Stimulated activated CD8-positive, alpha-beta memory T cell treated with anti-CD3 and anti-CD28 coated beads, Interleukin-15, amount 100 ng/mL, for 48 hours (primary cell): ENCODE data around the gene CLEC2L.
"Not testable (repeated sequence)": the region's sequence is repeated elsewhere in the genome, so short reads cannot be mapped to it uniquely, and the experiment has no call there.

ENCODE experiments used
- DNase-seq, 2 donors: peaks; one replicate each; pipeline ENCODE4 v3.0.0-alpha.2; 2020; ENCODE audit warnings: low read depth in 2 of 2

Gene CLEC2L

GRCh38 chr7:139523968-139524815, 707 bp downstream of the CLEC2L start:
- no peak for DNase-seq

DNA sequence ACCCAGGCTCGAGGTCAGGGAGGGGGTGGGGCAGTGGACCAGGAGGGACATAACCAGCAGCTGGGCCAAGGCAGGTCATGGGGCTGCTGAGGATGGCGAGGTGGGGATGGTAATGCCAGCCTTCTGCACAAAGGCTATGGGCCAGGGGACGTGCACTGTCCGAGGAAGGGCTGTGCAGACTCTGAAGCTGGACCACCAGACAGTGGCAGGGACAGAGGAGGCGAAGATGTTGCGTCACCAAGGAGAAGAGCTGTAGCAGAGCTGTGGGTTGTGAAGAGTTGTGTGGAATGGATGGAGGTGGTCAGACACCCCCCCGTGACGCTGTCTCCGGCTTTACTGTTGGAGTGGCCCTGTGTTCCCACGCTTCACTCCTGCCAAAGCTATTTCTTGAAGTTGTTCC, 1.8 kb downstream of the CLEC2L start:
- DNase-seq = no peak

GRCh38 chr7:139525750-139526149, 2.3 kb downstream of the CLEC2L start:
- no peak for DNase-seq

GRCh38 chr7:139526578-139527544, 3.4 kb downstream of the CLEC2L start:
- DNase-seq = no peak

- no peak for DNase-seq
Measured at GRCh38 chr7:139531094-139531493, 7.6 kb downstream of the CLEC2L start.

GRCh38 chr7:139532636-139533155, 9.2 kb downstream of the CLEC2L start:
- DNase-seq = no peak

GRCh38 chr7:139534096-139534495, 10.6 kb downstream of the CLEC2L start:
- DNase-seq = no peak

DNA sequence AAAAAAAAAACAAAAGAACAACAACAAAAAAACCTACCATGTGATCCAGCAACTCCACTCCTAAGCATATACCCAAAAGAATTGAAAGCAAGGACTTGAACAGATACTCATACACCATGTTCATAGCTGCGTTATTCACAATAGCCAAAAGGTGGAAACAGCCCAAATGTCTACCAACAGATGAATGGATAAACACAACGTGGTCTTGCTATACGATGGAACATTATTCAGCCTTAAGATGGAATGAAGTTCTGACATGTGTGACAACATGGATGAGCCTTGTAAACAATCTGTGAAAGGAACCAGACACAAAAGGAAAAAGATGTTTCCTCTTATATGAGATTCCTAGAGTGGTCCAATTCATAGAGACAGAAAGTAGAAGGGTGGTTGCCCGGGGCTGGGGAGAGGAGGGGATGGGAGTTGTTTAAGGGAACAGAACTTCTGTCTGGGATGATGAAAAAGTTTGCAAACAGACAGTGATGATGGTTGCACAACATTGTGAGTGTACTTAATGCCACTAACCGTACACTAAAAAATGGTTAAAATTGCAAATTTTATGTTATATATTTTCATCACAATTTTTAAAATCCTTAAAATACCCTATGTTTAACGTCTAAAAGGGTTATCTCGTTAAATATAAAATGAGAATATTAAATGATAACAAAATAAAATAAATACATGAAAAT, 11.6 kb downstream of the CLEC2L start:
- no peak for DNase-seq

DNA sequence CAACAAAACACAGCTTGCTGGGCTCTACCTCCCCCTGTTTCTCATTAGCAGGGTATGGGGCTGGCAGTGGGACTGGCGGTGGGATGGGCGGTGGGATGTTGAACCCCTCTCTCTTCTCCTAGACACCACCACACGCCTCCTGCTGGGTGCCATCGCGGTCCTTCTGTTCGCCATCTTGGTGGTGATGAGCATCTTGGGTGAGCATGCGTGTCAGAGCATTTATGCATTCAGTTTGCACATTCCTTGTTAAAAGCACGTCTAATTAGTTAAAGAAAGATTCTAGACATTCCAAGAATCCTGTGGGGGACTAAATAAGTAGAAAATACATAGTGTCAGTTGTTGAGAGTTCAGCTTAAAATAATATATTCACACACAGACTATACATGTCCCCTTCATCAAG, 12.7 kb downstream of the CLEC2L start:
- DNase-seq = no peak

- no peak for DNase-seq
Measured at GRCh38 chr7:139538881-139539635, 15.6 kb downstream of the CLEC2L start.

GRCh38 chr7:139540203-139540602, 16.7 kb downstream of the CLEC2L start:
- no peak for DNase-seq

- no peak for DNase-seq
Measured at GRCh38 chr7:139541600-139542307, 18.3 kb downstream of the CLEC2L start.

DNA sequence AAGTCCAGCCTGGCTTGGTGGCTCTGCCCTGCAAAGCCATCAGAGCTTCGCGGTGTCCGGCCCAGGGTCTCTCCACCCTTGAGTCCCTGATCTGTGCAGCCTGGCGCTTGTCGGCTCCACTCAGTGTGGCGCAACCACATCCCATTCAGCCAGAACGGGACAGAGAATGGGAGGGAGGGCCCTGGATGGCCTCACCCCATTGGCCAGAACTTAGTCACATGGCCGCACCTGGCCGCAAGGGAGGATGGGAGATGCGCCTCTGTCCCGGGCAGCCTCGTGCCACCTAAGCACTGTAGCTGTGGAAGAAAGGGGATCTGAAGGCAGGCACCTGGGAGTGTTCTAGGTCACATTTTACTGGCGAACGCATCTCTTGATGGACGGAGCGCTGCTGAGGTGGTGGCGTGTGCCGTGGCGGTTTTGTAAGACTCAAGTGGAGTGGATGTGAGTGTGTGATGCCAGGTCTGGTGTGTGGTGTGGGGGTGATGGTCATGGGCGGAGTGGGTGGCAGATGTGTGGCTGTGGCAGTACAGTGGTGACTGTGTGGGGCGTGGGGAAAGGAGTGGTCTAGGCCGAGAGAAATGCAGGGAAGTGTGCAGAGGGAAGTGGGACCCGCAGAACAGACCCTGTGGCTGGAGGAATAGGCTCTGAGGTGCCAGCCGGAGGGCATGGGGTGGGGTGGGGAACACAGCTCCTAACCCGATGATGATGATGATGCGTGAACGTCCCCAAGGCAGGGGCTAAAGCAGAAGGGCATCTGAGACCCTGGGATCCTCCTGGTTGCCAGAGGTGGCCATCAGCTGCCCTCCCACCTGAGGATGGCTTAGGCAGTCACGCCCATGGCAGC, 19.0 kb downstream of the CLEC2L start:
- no peak for DNase-seq

DNA sequence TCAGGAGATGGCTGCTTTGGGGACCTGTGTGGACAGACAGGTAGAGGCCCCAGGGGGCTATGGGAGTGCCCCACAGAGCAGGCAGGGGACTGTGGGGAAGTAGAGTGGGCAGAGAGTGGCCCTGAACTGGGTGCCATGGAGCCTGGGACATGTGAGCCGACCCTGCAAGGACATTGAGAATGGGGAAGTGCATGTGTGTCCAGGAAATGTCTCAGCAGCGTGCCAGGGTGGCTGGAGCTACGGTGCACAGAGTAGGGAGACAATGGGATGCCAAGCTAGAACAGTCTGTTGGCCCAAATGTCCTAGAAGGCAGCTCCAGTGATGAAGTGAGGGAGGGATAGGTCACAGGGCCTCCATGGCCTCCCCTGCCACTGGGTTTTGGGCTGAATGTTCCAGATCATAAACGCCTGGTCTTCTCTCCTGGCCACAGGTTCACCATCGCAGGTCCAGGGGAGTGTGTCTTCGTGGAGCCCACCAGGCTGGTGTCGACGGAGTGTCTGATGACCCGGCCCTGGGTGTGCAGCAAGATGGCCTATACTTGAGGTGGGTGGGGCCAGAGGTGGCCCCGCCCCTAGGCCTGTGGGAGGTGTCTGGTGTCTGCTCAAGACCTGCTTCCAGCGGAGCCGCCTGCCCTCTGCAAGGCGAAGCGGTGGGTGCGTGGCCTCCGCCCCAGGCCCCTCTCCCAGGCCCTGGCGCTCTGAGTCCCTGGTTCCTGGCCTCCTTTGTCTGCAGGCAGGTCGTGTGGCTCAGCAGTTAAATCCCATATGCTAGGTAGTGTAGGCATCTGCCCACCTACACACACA, 20.5 kb downstream of the CLEC2L start:
- no peak for DNase-seq

DNA sequence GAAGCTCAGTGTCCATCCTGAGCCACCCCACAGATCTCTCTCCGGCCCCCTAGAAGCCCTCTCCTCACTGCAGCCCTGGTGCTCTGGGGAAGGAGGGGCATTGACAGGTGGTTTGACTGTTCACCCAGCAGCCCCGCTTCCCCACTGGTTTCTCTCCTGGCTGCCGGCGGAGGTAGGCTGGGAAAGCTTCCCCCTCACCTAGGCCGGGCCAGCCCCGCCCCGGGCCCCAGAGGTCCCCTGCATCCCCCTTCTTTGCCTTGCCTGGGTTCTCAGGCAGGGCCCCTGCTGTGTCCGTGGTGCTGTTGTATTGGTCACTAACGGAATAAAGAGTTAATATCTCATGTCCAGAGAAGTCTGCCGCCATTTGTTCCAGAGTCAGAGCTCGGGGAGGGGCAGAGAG, 21.2 kb downstream of the CLEC2L start:
- DNase-seq = no peak

DNA sequence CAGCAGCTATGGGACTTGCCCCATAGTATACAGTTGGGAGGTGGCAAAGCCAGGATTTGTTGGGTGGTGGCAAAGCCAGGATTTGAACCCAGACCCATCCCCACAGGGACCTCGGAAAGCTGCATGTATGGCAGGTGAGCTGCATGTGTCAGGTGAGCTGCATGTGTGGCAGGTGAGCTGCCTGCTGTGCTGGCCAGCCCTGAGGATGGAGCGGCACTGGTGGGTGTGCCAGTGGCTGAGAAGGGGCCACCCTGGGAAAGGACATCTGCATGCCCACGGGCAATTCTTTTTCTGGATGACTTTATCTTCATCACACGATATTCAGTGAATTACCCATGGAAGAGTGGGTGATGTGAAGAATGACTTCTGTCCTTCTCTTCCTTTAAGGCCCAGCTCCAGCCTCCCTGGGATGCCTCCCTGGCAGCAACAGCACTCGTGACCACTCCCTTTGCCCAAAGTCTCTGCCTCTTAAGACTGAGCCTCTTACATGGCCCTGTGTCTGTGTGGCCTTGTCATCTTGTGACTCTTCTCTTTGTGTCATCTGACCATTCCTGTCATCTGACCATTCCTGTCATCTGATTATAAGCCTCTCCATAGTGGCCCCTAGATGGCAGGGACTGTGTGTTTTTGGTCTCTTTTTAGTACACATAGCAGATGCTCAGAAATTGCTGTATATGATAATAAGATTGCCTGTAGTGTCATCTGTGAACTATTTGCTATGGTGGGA, 25.0 kb downstream of the CLEC2L start:
- DNase-seq = no peak

DNA sequence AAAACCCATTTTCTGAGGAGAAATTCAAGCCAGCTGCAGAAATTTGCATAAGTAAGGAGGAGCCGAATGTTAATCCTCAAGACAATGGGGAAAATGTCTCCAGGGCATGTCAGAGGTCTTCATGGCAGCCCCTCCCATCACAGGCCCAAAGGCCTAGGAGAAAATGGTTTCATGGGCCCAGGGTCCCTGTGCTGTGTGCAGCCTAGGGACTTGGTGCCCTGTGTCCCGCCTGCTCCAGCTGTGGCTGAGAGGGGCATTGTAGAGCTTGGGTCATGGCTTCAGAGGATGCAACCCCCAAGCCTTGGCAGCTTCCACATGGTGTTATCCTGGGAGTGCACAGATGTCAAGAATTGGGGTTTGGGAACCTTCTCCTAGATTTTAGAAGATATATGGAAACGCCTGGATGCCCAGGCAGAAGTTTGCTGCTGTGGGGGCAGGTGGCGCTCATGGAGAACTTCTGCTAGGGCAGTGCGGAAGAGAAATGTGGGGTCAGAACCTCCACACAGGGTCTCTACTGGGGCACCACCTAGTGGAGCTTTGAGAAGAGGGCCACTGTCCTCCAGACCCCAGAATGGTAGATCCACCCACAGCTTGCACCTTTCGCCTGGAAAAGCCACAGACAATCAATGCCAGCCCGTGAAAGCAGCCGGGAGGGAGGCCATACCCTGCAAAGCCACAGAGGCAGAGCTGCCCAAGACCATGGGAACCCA, 30.7 kb downstream of the CLEC2L start:
- DNase-seq = not testable (repeated sequence)
